Endothelial cell of umbilical vein (primary cell): ENCODE measurements around the gene NEDD9. TPM values are rescaled to one million over a fixed set of nuclear protein-coding genes. Genes with fewer than 3 reads are reported as not detected.

Experiments
- BruUV-seq: library from RNA; stranded (reverse); fragments of 400-500 nt; replicated peaks from 2 replicates; lab custom pipeline; 2021; lab: Mats Ljungman, UMichigan
- CTCF ChIA-PET: fragments of 300-600, 350-600 bp; sonication (Branson Sonifier 250); formaldehyde crosslinking; loops from one replicate; lab custom pipeline; 2021; ENCODE audit warnings: antibody characterized with exemption, inconsistent platforms; lab: Charles Lee
- POLR2A ChIA-PET: fragments of 300-600, 350-600 bp; sonication (Branson Sonifier 250); formaldehyde crosslinking; loops from one replicate; lab custom pipeline; 2021; ENCODE audit warnings: antibody characterized with exemption, inconsistent platforms; lab: Charles Lee
- DNase-seq: peaks from one replicate; pipeline ENCODE4 v3.0.0-alpha.2; 2011; ENCODE audit warnings: low read depth, low spot score
- FAIRE-seq: peaks from 2 replicates; lab custom pipeline; 2011; peaks lifted over from hg19 to GRCh38; lab: Jason Lieb, UNC
- H2AFZ ChIP-seq: 2 replicates; pipeline ENCODE4 v1.6.0; 2012; ENCODE audit warnings: low read depth, low read length, control low read depth, inconsistent platforms
- H3K27ac ChIP-seq: 2 replicates; pipeline ENCODE4 v1.5.1; 2011; ENCODE audit warnings: low read depth, mild to moderate bottlenecking, control low read depth, low read length, moderate library complexity; ENCODE audit not compliant: insufficient read depth
- H3K27me3 ChIP-seq, 2 experiments: 2 replicates each; pipeline versions ENCODE4 v1.6.0 to v1.6.1; 2011; ENCODE audit warnings: low read length in 2 of 2, mixed read lengths in 1 of 2; ENCODE audit not compliant: control insufficient read depth in 2 of 2, insufficient read depth in 2 of 2
- H3K36me3 ChIP-seq, 2 experiments: 2 replicates in 1 of 2; 3 replicates in 1 of 2; pipeline ENCODE4 v1.5.1; 2011; ENCODE audit warnings: low read length in 2 of 2, mild to moderate bottlenecking in 1 of 2, moderate library complexity in 1 of 2; ENCODE audit not compliant: control insufficient read depth in 2 of 2, insufficient read depth in 2 of 2; ENCODE audit errors: extremely low read depth in 1 of 2
- H3K4me1 ChIP-seq: 3 replicates; pipeline ENCODE4 v1.5.1; 2011; ENCODE audit warnings: mild to moderate bottlenecking, low read length; ENCODE audit not compliant: control insufficient read depth, insufficient read depth; ENCODE audit errors: extremely low read depth
- H3K4me2 ChIP-seq: 2 replicates; pipeline ENCODE4 v1.6.1; 2011; ENCODE audit warnings: low read length, control low read depth, mixed read lengths; ENCODE audit not compliant: insufficient read depth
- H3K4me3 ChIP-seq, 3 experiments: fragments of 200-600 bp in 1 of 3; sonication (generic), shearing (Covaris generic) in 1 of 3; replicated peaks in 1 of 3; 2 replicates each; pipeline ENCODE4 v1.5.1; 2011 to 2016; ENCODE audit warnings: control low read depth in 3 of 3, low read length in 3 of 3, mild to moderate bottlenecking in 2 of 3, inconsistent platforms in 1 of 3, low read depth in 1 of 3, moderate library complexity in 1 of 3; ENCODE audit not compliant: insufficient read depth in 1 of 3
- H3K79me2 ChIP-seq: 2 replicates; pipeline ENCODE4 v1.6.0; 2012; ENCODE audit warnings: low read length, inconsistent platforms; ENCODE audit not compliant: control insufficient read depth, insufficient read depth
- H3K9ac ChIP-seq: replicated peaks from 2 replicates; pipeline ENCODE3; 2011; ENCODE audit warnings: low read length, control low read depth; ENCODE audit not compliant: insufficient read depth; ENCODE audit errors: extremely low read depth
- H3K9me1 ChIP-seq: replicated peaks from 3 replicates; pipeline ENCODE4 v1.6.0; 2011; ENCODE audit warnings: mild to moderate bottlenecking, low read length; ENCODE audit not compliant: control insufficient read depth, insufficient read depth; ENCODE audit errors: extremely low read depth
- H3K9me3 ChIP-seq: replicated peaks from 2 replicates; pipeline ENCODE4 v1.5.1; 2012; ENCODE audit warnings: low read length, inconsistent platforms; ENCODE audit not compliant: control insufficient read depth, insufficient read depth
- H4K20me1 ChIP-seq: replicated peaks from 2 replicates; pipeline ENCODE3; 2011; ENCODE audit warnings: mild to moderate bottlenecking, low read length; ENCODE audit not compliant: control insufficient read depth, insufficient read depth; ENCODE audit errors: extremely low read depth
- CTCF ChIP-seq, 2 donors: IDR thresholded peaks; 1 replicate in 1 of 2; 2 replicates in 1 of 2; pipeline ENCODE4 v1.5.1; 2011; ENCODE audit warnings: low read length in 2 of 2, mild to moderate bottlenecking in 2 of 2, moderate library complexity in 2 of 2, control low read depth in 1 of 2, inconsistent platforms in 1 of 2, low read depth in 1 of 2; ENCODE audit not compliant: insufficient read depth in 1 of 2; ENCODE audit errors: extremely low read depth in 1 of 2
- EZH2 ChIP-seq: IDR thresholded peaks from 2 replicates; pipeline ENCODE4 v1.6.1; 2012; ENCODE audit warnings: borderline replicate concordance, low read depth, mild to moderate bottlenecking, moderate library complexity, low read length, inconsistent platforms; ENCODE audit not compliant: severe bottlenecking
- FOS ChIP-seq: IDR thresholded peaks from 2 replicates; pipeline ENCODE4 v1.6.1; 2011; ENCODE audit warnings: mild to moderate bottlenecking, low read length, moderate library complexity, borderline replicate concordance; ENCODE audit not compliant: insufficient read depth
- GATA2 ChIP-seq: IDR thresholded peaks from 2 replicates; pipeline ENCODE4 v1.7.0; 2011; ENCODE audit warnings: low read depth, mild to moderate bottlenecking, moderate library complexity, mixed read lengths, low read length; ENCODE audit not compliant: insufficient read length, insufficient read depth
- JUN ChIP-seq: IDR thresholded peaks from 2 replicates; pipeline ENCODE4 v1.6.1; 2011; ENCODE audit warnings: borderline replicate concordance, low read depth; ENCODE audit not compliant: insufficient read length, insufficient read depth
- MYC ChIP-seq: IDR thresholded peaks from one replicate; pipeline ENCODE4 v1.6.1; 2011; ENCODE audit warnings: mild to moderate bottlenecking, low read depth, low read length
- POLR2A ChIP-seq: IDR thresholded peaks from 2 replicates; pipeline ENCODE4 v1.6.1; 2012; ENCODE audit warnings: low read depth, mild to moderate bottlenecking, control low read depth, low read length
- POLR2AphosphoS5 ChIP-seq: IDR thresholded peaks from 2 replicates; pipeline ENCODE4 v1.6.1; 2012; ENCODE audit warnings: low read depth, mild to moderate bottlenecking, control low read depth, low read length, moderate library complexity; ENCODE audit not compliant: insufficient read depth
- dilution Hi-C: fragments of 300-500 bp; cut with MboI; formaldehyde crosslinking; loops from one replicate; pipeline ENCODE4 v1.15.0; 2019; ENCODE audit warnings: low sequenced_read_pairs; ENCODE audit not compliant: extremely low pct_ligation_motif_present
- intact Hi-C: fragments of 100-400 bp; cut with micrococcal nuclease; formaldehyde crosslinking; loops from one replicate; pipeline ENCODE4 v1.10.0; 2022
- polyA plus RNA-seq, 4 experiments: library from polyadenylated mRNA; depleted of rRNA in 3 of 4; stranded (reverse) in 3 of 4; unstranded in 1 of 4; fragments of >200 nt; gene quantifications; 2 replicates each; pipeline versions ENCODE4 v1.2.1 to v1.2.3, GENCODE V29; 2011 to 2012; ENCODE audit warnings: missing spikeins in 1 of 4
- total RNA-seq: library from RNA; stranded (reverse); gene quantifications from 2 replicates; pipeline ENCODE4 v1.2.3, GENCODE V29; 2021
- TF ChIP-seq, protein P1 (sequence below): IDR thresholded peaks from 2 replicates; pipeline ENCODE4 v1.6.1; 2011; ENCODE audit not compliant: insufficient read depth, insufficient read length

The NEDD9 gene
- total and polyA plus RNA-seq, 2 donors (not counting 3 experiments of a cell fraction or from before 2014, with no cell fraction given) = 55.2 to 61.0 TPM

DNA sequence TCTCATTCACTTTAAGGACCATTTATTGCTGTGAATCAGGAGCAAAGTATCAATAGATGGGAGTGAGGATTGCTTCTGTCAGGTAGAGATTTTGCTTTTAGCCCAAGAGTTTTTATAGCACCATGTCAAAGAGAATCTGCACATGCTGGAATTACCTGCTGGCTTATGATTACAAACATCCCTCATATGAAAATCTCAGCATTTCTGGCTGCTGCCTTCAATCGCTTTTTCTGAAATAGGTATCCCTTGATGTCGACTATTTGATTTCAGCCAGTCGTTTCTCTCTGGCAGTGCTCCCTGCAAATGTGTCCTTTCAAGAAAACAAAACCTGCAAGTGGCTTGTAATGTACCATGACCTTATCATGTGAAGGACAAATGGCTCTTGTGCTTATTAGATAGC lies 34.5 kb upstream of the NEDD9 start:
- H3K9ac ChIP-seq = no peak overlapping the region
- no peaks in the 10 kb centered on the region for H3K79me2 ChIP-seq
- TF ChIP-seq MYC (no peak), CTCF (IDR thresholded peaks at IDR 0.05; ENCODE audit: extremely low read depth in 1 of 2, insufficient read depth in 1 of 2, low read depth in 1 of 2, low read length in 2 of 2) (no peak), POLR2AphosphoS5 (no peak), EZH2 (no peak), POLR2A (no peak)
- H3K9me3 ChIP-seq = no peaks in the 10 kb centered on the region
- no peaks in the 10 kb centered on the region for H3K27me3 ChIP-seq
- H4K20me1 ChIP-seq = no peaks in the 10 kb centered on the region
- no peak overlapping the region for H3K4me3 ChIP-seq
- FAIRE-seq = no peak
- no peaks in the 10 kb centered on the region for H3K36me3 ChIP-seq
- dilution Hi-C loops (no loop called here), intact Hi-C loops (no loop called here)
- H2AFZ ChIP-seq = no peak overlapping the region
- CTCF ChIA-PET = no interaction called here
- POLR2A ChIA-PET = no interaction called here
- H3K27ac ChIP-seq = no peak overlapping the region
- H3K4me1 ChIP-seq = peaks cover 19% of the 10 kb centered on the region
- no peak for DNase-seq
- no TSS peak for BruUV-seq
- H3K4me2 ChIP-seq = no peak overlapping the region
- no peaks in the 10 kb centered on the region for H3K9me1 ChIP-seq

DNA sequence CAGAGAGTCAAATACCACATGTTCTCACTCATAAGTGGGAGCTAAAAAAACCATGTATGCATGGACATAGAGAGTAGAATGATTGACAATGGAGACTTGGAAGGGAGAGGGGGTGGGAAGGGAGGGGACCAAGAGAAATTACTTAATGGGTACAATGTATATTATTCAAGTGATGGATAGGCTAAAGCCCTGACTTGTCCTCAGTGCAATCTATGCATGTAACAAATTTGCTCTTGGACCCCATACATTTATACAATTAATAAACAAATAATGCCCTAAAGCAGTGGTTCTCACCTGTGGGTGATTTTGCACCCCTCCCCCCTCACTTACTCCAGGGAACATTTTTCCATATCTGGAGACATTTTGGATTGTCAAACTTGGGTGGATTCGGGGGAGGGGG lies 33.5 kb upstream of the NEDD9 start:
- no peaks in the 10 kb centered on the region for H3K27me3 ChIP-seq
- POLR2A ChIA-PET = no interaction called here
- no peaks in the 10 kb centered on the region for H3K9me3 ChIP-seq
- CTCF ChIA-PET = interaction anchor here (0.7 kb wide), 1 partner anchor 148 kb away, joined by 3 read pairs; no protein-coding TSS in a partner anchor
- DNase-seq (no peak), FAIRE-seq (no peak)
- H3K4me2 ChIP-seq = no peak overlapping the region
- no TSS peak for BruUV-seq
- H3K4me3 ChIP-seq = no peak overlapping the region
- H3K36me3 ChIP-seq = no peaks in the 10 kb centered on the region
- TF ChIP-seq MYC = no peak
- TF ChIP-seq, protein P1, sequence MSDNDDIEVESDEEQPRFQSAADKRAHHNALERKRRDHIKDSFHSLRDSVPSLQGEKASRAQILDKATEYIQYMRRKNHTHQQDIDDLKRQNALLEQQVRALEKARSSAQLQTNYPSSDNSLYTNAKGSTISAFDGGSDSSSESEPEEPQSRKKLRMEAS = no peak
- no peak for TF ChIP-seq EZH2
- TF ChIP-seq GATA2 = no peak
- TF ChIP-seq POLR2A = no peak
- no peak for TF ChIP-seq POLR2AphosphoS5
- no peak for TF ChIP-seq CTCF (IDR thresholded peaks at IDR 0.05; ENCODE audit: extremely low read depth in 1 of 2, insufficient read depth in 1 of 2, low read depth in 1 of 2, low read length in 2 of 2)
- TF ChIP-seq FOS = no peak
- TF ChIP-seq JUN = no peak
- H3K79me2 ChIP-seq = no peaks in the 10 kb centered on the region
- no peaks in the 10 kb centered on the region for H4K20me1 ChIP-seq
- no peaks in the 10 kb centered on the region for H3K9me1 ChIP-seq
- no peak overlapping the region for H3K27ac ChIP-seq
- H3K4me1 ChIP-seq = peaks cover 19% of the 10 kb centered on the region
- dilution Hi-C loops = no loop called here
- intact Hi-C loops = no loop called here
- H3K9ac ChIP-seq = no peak overlapping the region
- no peak overlapping the region for H2AFZ ChIP-seq
